HG03095 (cell line): ENCODE measurements around the gene POU2F1.
"Not testable (repeated sequence)": the region's sequence is repeated elsewhere in the genome, so short reads cannot be mapped to it uniquely, and the experiment has no call there.

ENCODE experiments used
- ATAC-seq: cut with Tn5 transposase; IDR thresholded peaks from one replicate; pipeline ENCODE4 v1.9.1; 2021; ENCODE audit warnings: moderate library complexity; ENCODE audit not compliant: unreplicated experiment

The POU2F1 gene

DNA sequence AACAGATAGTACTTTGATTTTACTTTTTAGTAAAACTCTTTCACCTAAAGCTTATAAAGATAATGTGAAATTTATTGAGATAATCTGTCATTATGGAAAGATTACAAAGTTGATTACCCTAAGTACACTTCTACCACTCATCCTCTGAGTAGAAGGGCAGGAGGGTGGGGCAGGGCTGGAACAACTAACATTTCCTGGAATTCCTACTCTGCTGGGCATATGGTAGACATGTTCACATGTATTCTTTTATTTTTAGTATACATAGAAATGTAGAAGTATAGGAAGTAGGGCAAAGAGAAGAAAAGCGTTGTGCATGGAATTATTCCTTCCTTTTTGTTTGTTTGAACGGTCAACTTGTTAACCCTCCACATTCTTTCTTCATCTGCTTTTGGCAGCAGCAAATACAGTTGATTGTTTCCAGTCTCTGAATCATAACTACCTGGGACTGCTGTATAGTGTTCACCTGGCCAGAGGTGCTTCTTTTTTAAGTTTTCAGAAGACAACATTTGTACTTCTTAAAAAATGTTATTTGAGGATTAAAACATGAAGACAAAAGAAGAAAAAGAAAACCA, 85.1 kb downstream of the POU2F1 start:
- no peak for ATAC-seq

DNA sequence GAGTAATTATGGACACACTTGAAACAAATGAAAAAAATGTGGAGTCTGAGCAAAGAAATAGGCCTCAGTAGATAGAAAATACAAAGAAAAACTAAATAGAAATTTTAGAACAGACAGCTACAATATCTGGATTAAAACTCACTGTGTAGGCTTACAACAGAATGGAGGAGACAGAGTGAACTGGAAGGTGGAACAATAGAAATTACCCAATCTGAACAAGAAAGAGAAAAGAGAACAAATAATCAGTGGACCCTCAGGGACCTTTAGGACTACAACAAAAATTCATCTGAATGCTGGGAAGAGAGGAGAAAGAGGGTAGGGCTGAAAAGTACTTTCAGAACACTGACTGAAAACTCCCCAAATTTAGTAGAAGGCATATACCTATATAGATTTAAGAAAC, 90.0 kb downstream of the POU2F1 start:
- ATAC-seq = no peak

GRCh38 chr1:167312871-167313270, 92.2 kb downstream of the POU2F1 start:
- ATAC-seq = no peak

GRCh38 chr1:167314671-167315070, 94.0 kb downstream of the POU2F1 start:
- ATAC-seq = no peak

GRCh38 chr1:167317463-167317862, 96.8 kb downstream of the POU2F1 start:
- no peak for ATAC-seq

- not testable (repeated sequence) for ATAC-seq
Measured at GRCh38 chr1:167319206-167319605, 98.5 kb downstream of the POU2F1 start.

GRCh38 chr1:167322483-167322882, 101.8 kb downstream of the POU2F1 start:
- no peak for ATAC-seq

DNA sequence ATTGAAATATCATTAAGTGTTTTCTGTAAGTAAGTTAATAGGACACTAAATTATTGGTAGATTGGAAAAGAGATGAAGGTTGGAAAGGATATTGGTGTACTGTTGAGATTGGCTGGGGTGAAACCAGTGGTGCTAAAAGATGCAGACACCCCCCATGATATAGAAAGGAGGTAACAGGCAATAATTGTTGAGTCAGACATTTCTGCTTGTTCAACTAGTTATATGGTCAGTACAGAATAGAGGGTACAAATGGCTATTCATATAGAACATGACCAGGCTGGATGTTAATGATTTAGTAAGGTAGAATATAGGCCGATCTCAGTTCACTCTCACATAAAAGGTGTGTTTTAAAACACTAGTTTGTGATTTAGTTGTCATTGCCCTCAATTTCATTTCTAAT, 104.5 kb downstream of the POU2F1 start:
- ATAC-seq = no peak

DNA sequence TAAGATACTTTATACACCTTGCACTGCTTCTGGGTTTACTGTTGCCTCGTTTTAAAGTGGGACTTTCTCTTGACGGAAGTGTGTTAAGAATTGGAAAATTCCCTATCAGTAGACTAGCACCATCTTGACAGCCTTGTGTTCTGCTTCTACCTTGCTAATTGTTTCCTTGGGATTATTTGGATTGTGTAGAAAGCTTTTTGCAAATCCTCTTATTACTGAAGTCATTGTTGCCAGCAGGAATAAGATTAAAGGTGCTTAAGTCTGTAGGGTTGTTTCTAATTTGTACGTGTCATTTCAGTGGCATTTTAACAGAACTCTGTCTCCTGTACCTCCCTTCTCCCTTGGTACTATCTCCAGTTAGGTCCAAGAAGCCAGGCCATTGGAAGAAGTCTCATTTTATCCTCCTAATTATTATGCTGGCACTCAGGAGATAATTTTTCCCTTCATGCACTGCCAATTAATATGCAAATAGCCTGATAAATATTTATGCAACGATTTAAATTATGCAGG, 107.7 kb downstream of the POU2F1 start:
- peak; percentile 2 for ATAC-seq

- peak; percentile 68 for ATAC-seq
Measured at GRCh38 chr1:167328816-167329483, 108.3 kb downstream of the POU2F1 start.

DNA sequence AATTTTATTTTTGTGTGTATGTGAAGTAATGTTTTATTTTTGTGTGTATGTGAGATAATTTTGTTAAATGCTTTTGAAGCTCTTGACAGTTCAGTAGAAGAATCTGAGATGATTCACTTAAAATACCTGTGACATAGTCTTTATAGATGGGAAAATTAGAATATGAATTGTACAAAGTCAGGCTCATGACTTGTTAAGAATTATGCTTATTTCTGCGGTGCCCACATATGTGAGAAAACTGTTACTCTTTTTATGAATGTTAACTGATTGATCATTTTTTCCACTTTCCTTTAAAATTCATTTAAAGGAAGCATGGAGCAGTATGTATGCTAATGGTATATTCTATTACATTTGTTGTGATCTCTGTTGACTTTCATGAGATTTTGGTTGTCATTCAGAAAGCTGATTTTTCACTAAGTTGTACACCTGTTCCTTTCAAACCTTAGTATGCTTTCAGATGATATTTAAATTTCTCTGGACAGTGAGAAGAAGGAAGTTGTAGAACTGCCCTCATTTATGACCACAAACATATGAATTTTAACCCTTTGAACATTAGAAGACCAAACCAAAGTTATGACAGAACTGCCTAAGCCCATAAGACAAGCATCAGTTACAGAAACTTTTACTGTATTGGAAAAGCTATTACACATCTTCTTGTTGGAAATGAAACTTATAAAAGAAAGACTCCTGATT, 110.1 kb downstream of the POU2F1 start:
- peak; percentile 36 for ATAC-seq

- no peak for ATAC-seq
Measured at GRCh38 chr1:167331650-167332049, 111.0 kb downstream of the POU2F1 start.

DNA sequence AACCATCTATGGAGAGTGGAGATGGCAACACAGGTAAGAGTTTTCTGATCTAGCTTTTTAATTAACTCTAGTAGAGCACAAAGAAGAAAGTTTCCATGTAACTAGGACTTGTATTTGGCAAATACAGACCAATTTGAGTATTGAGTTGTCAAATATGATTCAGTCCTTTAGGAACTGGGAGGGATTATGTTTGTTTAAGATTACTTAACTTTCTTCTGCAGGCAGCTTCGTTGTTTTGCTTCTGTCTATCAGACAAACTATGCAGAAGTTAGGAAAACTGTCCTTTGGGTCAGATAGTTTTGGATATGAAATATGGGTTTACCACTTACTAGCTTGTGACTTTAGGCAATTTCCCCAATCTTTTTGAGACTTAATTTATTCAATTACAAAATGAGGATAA, 111.8 kb downstream of the POU2F1 start:
- no peak for ATAC-seq

GRCh38 chr1:167333124-167333523, 112.4 kb downstream of the POU2F1 start:
- ATAC-seq = no peak

GRCh38 chr1:167333703-167334102, 113.0 kb downstream of the POU2F1 start:
- ATAC-seq = no peak

GRCh38 chr1:167339405-167339804, 118.7 kb downstream of the POU2F1 start:
- no peak for ATAC-seq

DNA sequence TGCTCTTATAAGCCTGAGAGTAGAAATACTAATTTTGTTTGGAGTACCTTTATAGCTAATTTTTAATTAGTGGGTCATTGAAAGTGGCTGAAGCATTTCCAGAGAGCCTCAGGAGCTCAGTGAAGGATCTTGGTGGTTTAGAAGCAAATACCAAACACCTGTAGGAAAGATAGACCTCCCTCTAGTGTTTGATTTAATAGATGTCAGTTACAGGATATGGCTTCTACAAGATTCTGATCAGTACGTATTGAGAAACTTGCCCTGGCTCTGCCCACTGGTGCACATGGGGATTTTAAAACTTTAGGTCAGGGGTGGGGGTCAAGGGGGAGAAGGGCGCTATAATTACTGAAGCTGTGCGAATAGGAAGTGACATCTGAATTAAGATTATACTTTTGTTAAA, 122.2 kb downstream of the POU2F1 start:
- ATAC-seq = peak; percentile 86

GRCh38 chr1:167344112-167344511, 123.4 kb downstream of the POU2F1 start:
- ATAC-seq = no peak

DNA sequence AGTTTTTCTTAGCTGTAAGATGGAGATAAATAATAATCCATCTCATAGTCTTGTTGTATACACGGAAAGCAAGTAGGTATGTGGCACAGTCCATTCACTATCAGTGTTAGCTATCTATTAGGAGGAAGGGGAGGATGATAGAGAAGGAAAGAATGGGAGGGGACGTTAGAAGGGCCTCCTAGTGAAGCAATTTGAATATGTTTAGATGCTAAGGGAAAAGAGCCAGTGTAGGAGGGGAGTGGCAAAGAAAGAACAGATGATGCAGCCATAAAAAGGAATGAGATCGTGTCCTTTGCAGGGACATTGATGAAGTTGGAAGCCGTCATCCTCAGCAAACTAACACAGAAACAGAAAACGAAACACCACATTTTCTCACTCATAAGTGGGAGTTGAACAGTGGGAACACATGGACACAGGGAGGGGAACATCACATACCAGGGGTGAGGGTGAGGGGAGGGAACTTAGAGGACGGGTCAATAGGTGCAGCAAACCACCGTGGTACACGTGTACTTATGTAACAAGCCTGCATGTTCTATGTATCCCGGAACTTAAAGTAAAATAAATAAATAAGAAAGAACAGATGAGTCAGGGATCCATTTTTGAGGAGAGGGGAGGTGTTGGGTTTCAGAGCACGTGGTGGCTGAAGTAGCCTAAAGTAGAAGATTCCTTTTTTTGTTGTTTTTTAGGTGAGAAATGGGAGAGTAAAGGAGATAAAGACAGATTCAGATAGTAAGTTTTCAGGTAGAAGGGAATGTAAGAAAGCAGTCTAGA, 124.1 kb downstream of the POU2F1 start:
- no peak for ATAC-seq

- no peak for ATAC-seq
Measured at GRCh38 chr1:167345386-167345733, 124.7 kb downstream of the POU2F1 start.

DNA sequence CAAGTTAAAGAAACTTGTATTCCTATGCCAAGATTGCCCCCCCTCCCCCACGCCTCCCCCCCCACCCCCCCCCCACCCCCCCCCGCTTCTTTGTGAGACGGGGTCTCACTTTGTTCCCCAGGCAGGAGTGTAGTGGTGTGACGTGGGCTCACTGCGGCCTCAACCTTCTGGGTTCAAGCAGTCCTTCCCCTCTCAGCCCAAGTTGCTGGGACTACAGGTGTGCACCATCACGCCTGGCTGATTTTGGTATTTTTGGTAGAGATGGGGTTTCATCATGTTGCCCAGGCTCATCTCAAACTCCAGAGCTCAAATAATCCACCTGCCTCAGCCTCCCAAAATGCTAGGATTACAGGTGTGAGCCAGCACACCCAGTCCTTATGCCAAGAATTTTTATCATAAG, 136.6 kb downstream of the POU2F1 start:
- ATAC-seq = no peak
